ENCODE measurements around the gene FABP1.

The FABP1 gene

DNA sequence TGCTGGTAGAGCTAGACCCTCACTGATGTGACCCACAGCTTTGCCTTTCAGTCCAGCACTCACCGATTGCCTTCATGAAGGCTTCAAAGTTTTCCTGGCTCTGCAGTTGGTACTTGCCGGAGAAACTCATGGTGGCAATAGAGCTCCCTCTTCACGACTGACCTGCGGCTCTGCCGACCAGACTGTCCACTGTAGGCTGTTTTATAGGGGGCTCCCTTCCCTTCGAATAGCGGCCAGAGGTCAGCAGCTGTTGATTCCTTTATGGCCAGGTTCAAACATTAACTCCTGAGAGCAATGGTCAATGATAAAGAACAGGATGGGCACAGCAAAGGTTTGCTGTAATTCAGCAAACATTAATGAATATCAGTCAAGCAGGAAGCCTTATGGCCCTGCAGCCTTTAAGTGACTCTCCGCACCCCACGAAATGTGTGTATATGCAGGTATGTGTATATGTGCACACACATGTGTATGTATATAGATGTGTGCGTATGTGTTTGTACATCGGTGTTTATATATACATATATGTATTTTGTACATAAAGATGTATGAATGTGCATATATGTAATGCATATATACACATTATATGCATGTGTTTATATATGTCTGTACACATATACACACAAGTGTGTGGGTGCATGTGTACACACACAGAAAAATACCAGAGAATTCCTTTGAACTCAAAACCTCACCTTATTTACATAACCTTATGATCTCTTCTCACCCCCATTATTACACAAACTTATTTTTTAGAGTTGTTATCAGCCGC, at the start of gene FABP1:
TSS of gene FABP1 (minus strand) at position 175 of the 766 bp plus-strand sequence. CDS start at position 130, 45 bp downstream.
- no peak for DNase-seq (ENCODE audit: low spot score)

- DNase-seq (ENCODE audit: low spot score), result no peak
These were observed 49.7 kb upstream of the FABP1 start for GRCh38 chr2:88177556-88177955.

DNA sequence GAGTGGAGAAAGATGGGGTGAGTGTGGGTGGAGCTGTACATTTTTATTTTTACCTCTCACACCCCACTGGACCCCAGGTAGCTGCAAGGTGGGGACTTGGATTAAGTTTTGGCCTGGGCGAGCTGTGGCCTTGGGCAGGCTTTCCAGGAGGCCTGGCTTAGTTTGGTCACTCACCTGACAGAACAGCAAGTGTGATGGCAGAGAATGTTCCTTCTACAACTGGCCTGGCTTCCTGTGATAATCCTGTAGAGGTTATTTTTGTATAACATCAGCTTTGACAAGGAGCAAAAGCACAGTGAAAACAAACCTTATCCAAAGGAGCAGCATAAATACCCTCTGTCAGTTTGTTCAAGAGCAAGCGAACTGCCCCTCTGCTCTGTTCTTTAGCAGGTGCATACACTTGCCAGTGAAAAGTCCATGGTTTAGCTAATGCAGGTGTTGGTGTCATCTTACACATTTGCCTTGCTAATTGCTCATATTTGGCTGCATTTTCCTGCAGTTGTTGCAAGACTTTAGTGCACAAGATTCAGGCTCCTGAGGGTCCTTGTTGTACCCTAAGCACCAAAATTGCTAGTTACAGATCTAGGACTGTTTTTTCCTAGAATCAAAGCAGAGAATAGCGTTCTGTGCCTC, 48.6 kb upstream of the FABP1 start:
- DNase-seq (ENCODE audit: low spot score), result no peak

DNA sequence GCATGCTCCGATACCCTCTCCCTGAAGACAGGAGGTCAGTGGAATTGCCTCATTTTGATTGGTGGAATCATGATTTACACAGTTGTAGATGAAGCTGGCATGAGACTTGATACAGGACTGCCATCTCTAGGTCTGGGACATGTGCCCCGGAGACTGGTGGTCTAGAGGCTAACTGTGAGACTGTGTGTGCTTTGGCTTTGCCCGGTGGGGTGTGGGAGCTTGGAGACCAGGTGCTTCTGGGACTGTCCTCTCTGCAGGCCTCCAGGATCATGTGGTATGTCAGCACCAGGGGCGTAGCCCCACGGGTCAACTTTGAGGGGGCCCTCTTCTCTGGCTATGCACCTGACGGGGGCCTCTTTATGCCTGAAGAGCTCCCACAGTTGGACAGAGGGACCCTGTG, 45.0 kb upstream of the FABP1 start:
- DNase-seq (ENCODE audit: low spot score), result no peak

- no peak for DNase-seq (ENCODE audit: low spot score)
These were observed 44.1 kb upstream of the FABP1 start for GRCh38 chr2:88171966-88172365.

DNA sequence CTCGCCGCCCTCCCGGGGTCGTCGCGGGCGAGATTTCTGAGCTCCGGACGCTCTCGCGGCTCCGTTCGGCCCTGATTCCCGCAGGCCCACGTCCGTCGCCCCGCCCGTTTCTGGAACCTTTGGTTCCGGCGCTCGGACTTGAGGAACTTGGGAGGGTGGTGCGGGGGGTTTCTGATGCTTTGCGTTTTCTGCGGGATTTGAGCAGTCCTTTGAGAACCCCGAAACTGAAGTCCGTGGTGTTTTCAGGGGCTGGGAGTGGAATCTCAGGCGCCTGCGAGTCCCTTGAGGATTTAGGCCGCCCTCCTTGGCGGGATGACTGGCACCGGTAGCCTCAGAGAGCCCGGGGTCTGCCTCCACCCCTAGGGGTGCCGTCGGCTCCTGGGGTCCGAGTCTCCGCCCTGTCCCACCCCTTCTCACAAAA, 42.6 kb upstream of the FABP1 start:
- no peak for DNase-seq (ENCODE audit: low spot score)

GRCh38 chr2:88168386-88168785, 40.5 kb upstream of the FABP1 start:
- no peak for DNase-seq (ENCODE audit: low spot score)

GRCh38 chr2:88167740-88168139, 39.9 kb upstream of the FABP1 start:
- no peak for DNase-seq (ENCODE audit: low spot score)

GRCh38 chr2:88165332-88166003, 37.6 kb upstream of the FABP1 start:
- no peak for DNase-seq (ENCODE audit: low spot score)

DNA sequence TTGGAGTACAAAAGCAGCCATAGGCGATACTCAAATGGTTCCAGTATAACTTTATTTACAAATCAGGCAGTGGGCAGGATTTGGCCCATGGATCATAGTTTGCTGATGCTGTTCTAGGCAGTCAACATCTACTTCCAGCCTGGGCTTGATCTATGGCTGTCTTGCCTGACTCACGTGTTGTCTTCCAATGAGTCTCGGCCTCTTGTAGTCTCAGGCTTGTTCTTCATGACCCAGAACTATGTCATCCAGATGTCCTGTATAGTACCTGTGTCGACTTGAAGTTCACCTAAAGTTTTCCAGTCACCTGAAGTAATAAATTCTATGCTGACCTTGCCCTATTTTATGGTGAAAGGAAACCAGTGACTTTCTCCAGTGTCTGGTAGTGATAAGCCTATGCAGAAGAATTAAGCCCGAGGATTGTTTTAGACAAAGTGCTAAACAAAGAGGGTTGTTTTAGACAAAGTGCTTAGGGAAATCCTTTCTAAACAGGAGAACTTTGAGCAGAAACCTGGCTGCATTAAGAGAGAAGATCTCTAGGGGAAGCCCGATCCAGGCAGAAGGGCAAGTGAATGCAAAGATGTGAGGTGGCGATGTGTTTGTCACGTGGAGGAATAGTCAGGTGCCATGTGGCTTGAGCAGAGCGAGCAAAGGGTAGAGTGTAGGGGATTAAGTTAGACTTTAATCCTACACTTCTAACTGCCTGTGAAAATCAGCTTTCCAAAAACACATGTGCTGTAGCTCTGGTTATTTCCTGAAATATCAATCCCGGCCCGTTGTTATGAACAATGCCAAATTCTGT, 33.8 kb upstream of the FABP1 start:
- no peak for DNase-seq (ENCODE audit: low spot score)

- no peak for DNase-seq (ENCODE audit: low spot score)
These were observed 32.7 kb upstream of the FABP1 start for GRCh38 chr2:88160517-88160916.

GRCh38 chr2:88159955-88160415, 32.1 kb upstream of the FABP1 start:
- DNase-seq (ENCODE audit: low spot score), result peak; percentile 76

DNA sequence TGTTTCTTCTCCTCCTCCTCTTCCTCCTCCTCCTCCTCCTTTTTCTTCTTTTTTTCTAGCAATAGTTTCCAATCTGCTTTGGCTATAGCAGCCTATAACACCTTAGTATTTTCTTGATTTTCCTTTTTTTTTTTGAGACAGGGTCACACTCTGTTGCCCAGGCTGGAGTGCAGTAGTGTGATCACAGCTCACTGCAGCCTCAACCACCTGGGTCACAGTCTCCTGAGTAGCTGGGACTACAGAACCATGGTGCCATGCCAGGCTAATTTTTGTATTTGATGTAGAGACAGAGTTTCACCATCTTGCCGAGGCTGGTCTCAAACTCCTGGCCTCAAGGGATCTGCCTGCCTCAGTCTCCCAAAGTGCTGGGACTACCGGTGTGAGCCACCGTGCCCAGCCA, 31.6 kb upstream of the FABP1 start:
- DNase-seq (ENCODE audit: low spot score), result no peak

DNA sequence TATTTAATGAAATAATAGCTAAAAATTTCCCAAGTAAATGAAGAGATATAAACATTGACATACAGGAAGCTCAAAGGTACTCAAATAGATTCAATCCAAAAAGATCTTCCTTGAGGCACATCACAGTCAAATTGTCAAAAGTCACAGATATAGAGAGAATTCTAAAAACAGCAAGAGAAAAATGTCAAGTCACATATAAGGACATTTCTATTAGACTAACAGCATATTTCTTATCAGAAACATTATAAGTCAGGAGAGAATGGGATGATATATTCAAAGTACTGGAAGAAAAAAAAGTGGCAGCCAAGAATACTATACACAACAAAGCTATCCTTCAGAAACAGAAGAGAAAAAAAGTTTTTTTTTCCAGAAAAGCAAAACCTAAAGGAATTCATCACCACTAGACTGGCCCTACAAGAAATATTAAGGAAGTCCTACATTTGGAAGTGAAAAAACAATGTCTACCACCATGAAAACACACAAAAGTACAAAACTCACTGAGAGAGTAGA, 21.1 kb upstream of the FABP1 start:
- no peak for DNase-seq (ENCODE audit: low spot score)

GRCh38 chr2:88147145-88147544, 19.3 kb upstream of the FABP1 start:
- DNase-seq (ENCODE audit: low spot score), result no peak

DNA sequence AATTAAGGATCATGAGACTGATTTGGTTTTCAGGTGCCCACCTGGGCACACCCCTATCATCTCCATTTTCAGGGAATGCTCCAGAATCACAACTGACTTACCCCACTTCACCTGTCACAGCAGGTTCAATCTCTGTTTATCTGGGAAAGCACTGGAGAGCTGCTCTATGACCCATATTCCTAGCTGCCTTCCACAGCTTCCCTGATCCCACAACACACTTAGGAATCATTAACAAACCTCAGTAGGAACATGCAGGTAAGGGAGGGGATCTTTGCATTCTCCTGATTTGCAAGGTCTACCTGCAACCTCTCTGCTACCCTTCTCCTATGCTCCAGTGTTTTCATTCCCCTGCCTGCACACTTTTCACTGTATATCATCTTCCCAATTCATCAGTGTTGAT, 18.7 kb upstream of the FABP1 start:
- no peak for DNase-seq (ENCODE audit: low spot score)

GRCh38 chr2:88144914-88145497, 17.1 kb upstream of the FABP1 start:
- no peak for DNase-seq (ENCODE audit: low spot score)

GRCh38 chr2:88144271-88144670, 16.4 kb upstream of the FABP1 start:
- DNase-seq (ENCODE audit: low spot score), result no peak

DNA sequence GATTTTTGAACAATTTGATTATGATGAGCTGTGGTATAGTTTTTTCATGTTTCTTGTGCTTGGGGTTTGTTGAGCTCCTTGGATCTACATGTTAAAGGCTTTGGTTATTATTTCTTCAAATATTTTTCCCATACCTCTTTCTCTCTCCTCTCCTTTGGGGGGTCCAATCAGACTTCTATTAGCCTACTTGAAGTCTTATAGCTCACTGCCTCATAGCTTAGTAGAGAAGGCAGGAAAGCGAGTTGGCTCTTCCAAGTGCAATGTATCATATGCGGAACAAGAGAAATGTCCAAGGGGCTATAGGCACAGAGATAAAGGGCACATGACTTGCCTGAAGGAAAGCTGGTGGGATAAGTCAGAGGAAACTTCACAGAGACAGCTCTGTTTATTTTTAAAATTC, 14.1 kb upstream of the FABP1 start:
- no peak for DNase-seq (ENCODE audit: low spot score)

GRCh38 chr2:88139804-88140203, 11.9 kb upstream of the FABP1 start:
- DNase-seq (ENCODE audit: low spot score), result no peak

GRCh38 chr2:88139203-88139702, 11.4 kb upstream of the FABP1 start:
- DNase-seq (ENCODE audit: low spot score), result no peak
